Measurements from ENCODE around the gene DCXR. TPM values are rescaled to one million over a fixed set of nuclear protein-coding genes. Genes with fewer than 3 reads are reported as not detected.

Gene DCXR
- total and polyA plus RNA-seq, 2 experiments from 2014 or later = 86.9 to 137 TPM

DNA sequence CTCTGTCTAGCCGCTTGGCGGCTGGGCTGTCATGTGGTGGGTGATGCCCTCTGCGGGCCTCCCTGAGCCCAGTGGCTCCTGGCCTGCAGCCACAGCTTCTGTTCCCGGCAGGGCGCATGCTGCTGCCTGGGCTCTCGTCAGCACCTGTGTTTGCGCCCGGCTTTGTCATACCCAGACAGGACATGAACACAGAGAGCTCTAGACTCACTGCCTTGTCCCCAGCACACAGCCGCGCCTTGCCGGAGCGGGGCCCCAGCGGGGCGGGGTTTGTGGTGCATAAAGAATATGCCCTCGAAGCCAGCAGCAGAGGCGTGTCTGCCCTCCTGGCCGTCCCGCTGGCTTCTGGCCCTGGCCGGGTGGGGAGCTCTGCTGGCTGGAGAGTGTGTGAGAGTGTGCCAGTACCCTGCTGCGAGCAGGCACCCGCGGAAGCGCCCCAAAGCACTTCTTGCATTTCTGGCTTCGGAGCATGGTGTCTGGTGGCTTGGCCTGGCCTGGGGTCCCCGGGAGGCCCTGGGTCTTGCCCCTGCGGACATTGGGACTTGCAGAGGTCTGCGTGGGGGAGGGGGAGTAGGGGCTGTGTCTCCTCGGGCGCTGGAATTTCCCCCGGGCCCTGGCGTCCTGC is 45.7 kb downstream of the DCXR start (continued):
- no peak for TF ChIP-seq ZNF462 (CRISPR knock-in tag; IDR thresholded peaks at IDR 0.05)

DNA sequence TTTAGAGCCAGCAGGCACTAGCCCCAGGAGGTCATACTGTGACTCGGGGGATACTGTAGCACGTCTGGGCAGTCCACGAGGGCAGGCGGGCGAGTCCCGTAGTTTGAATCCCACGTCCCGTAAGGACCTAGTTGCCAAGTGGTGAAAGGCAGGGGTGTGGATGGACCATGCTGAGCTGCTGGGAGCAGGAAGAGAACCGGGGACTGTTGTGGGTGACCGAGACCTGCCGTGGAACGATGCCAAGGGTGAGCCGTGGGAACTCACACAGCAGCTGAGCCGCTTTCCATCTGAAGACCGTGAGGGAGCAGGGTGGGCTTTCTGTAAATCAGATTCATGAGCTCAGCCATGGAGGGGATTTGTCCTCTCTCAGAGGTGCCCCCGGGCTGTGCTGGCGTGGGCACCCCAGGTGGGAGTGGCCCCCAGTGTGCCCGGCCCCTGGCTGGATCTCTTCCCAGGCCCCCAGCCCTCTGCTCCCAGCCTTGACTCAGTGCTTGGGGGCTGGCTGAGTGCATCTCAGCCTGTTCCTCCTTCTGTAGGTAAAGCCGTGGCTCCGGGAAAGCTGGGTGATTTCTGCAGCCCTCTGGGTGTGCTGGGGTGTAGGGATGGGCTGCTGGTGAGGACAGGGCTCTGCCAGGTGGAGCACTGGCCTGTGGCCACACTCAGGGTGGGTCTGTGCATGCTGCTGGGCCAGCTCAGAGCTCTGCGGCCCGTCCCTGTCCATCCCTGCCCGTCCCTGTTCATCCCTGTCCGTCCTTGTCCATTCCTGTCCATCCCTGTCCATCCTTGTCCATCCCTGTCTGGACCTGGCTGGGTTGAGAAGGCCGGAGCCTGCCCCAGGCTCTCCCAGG is 46.4 kb downstream of the DCXR start:
- Histone ChIP-seq H3F3A (replicated peaks; ENCODE audit: low read depth) (0 out of 2 replicates have a peak, but pooled peaks cover 3% of the 10 kb centered on the region), H3K79me2 (replicated peaks; ENCODE audit: insufficient read depth) (no peaks in the 10 kb centered on the region), H3K4me1 (ENCODE audit: insufficient read depth) (peaks cover 11% of the 10 kb centered on the region; the same call in 1 of the 2 replicates), H2AFZ (no peak overlapping the region), H3K27me3 (ENCODE audit: insufficient read depth) (no peaks in the 10 kb centered on the region), H3K4me2 (no peak overlapping the region), H4K20me1 (replicated peaks; ENCODE audit: insufficient read depth) (peaks cover 6% of the 10 kb centered on the region), H3K36me3 (ENCODE audit: insufficient read depth) (no peaks in the 10 kb centered on the region), H3K27ac (ENCODE audit: low read depth) (no peak overlapping the region), H3K4me3 (no peak overlapping the region), H3K9me2 (ENCODE audit: insufficient read depth) (no peaks in the 10 kb centered on the region)
- Mint-ChIP-seq H3K4me1 (peaks cover 27% of the 10 kb centered on the region), H3K36me3 (ENCODE audit: low read depth) (peaks cover 14% of the 10 kb centered on the region), H3K27ac (peak overlapping the region; percentile 35; the same call in 1 of the 2 replicates), H3K9me3 (no peaks in the 10 kb centered on the region), H3K4me3 (peak overlapping the region; percentile 49; the same call in 1 of the 3 replicates), H3K27me3 (ENCODE audit: insufficient read depth, low read depth, poor library complexity) (peaks cover 12% of the 10 kb centered on the region)
- peak; percentile 2; the same call in 1 of the 3 replicates for ATAC-seq
- no peak for DNase-seq (ENCODE audit: low spot score)
- TF ChIP-seq POLR2AphosphoS5 (IDR thresholded peaks at IDR 0.05; ENCODE audit: low read depth) (no peak), ZNF331 (CRISPR knock-in tag; IDR thresholded peaks at IDR 0.05; ENCODE audit: low read depth) (no peak), EZH2 (IDR thresholded peaks at IDR 0.05; ENCODE audit: low read depth, unreplicated experiment) (no peak), JUNB (IDR thresholded peaks at IDR 0.05; ENCODE audit: unreplicated experiment) (no peak), EZH2phosphoT487 (IDR thresholded peaks at IDR 0.05; ENCODE audit: unreplicated experiment) (no peak), NANOG (IDR thresholded peaks at IDR 0.05; ENCODE audit: borderline replicate concordance) (no peak), STAT1 (IDR thresholded peaks at IDR 0.05; ENCODE audit: unreplicated experiment) (no peak)
- TF ChIP-seq, protein P1, sequence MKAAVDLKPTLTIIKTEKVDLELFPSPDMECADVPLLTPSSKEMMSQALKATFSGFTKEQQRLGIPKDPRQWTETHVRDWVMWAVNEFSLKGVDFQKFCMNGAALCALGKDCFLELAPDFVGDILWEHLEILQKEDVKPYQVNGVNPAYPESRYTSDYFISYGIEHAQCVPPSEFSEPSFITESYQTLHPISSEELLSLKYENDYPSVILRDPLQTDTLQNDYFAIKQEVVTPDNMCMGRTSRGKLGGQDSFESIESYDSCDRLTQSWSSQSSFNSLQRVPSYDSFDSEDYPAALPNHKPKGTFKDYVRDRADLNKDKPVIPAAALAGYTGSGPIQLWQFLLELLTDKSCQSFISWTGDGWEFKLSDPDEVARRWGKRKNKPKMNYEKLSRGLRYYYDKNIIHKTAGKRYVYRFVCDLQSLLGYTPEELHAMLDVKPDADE (IDR thresholded peaks at IDR 0.05) = no peak

Data from GM23338 (cell line).